Activated naive CD4-positive, alpha-beta T cell treated with anti-CD3 and anti-CD28 coated beads, Interleukin-2, amount 10 ng/mL, durations not matched to agents 7 days and 5 days (primary cell): ENCODE measurements around the gene PLD3.

ENCODE experiments used
- CTCF ChIA-PET: fragments of 350-600 bp; sonication (Branson Sonifier 250); formaldehyde crosslinking; loops from one replicate; lab custom pipeline; 2021; ENCODE audit warnings: antibody characterized with exemption; lab: Charles Lee
- DNase-seq: peaks from one replicate; pipeline ENCODE4 v3.0.0-alpha.2; 2020
- H3K27ac Mint-ChIP-seq: one replicate; pipeline ENCODE4 v1.8.0; 2021; ENCODE audit warnings: mild to moderate bottlenecking, moderate library complexity, mixed read lengths
- H3K27me3 Mint-ChIP-seq: one replicate; pipeline ENCODE4 v1.8.0; 2021; ENCODE audit warnings: mild to moderate bottlenecking, mixed read lengths
- H3K36me3 Mint-ChIP-seq: one replicate; pipeline ENCODE4 v1.8.0; 2021; ENCODE audit warnings: mixed read lengths
- H3K4me1 Mint-ChIP-seq: one replicate; pipeline ENCODE4 v1.8.0; 2021; ENCODE audit warnings: mixed read lengths
- H3K4me3 Mint-ChIP-seq: one replicate; pipeline ENCODE4 v1.8.0; 2021; ENCODE audit warnings: mild to moderate bottlenecking, moderate library complexity, mixed read lengths
- H3K9me3 Mint-ChIP-seq: one replicate; pipeline ENCODE4 v1.8.0; 2021; ENCODE audit warnings: mixed read lengths

The PLD3 gene

DNA sequence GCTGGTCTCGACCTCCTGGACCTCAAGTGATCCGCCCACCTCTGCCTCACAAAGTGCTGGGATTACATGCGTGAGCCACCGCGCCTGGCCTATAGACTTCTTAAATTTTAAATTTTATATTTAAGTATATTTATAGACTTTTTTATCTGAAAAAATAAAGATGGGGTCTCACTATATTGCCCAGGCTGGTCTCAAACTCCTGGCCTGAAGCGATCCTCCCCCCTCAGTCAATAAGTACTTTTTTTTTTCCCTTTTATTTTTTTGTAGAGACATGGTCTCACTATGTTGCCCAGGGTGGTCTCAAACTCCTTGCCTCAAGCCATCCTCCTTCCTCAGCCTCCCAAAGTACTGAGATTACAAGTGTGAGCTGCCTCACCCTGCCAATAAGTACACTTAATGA, 75.4 kb downstream of the PLD3 start:
- no peak for DNase-seq
- H3K36me3 Mint-ChIP-seq: peaks cover 16% of the 10 kb centered on the region
- H3K4me1 Mint-ChIP-seq: peaks cover 44% of the 10 kb centered on the region
- peak overlapping the region; percentile 80 for H3K4me3 Mint-ChIP-seq
- CTCF ChIA-PET: interaction anchor here (0.6 kb wide), 1 partner anchor 118 kb away, joined by 3 read pairs; no protein-coding TSS in a partner anchor
- no peaks in the 10 kb centered on the region for H3K9me3 Mint-ChIP-seq
- peaks cover 14% of the 10 kb centered on the region for H3K27me3 Mint-ChIP-seq
- H3K27ac Mint-ChIP-seq: no peak overlapping the region

DNA sequence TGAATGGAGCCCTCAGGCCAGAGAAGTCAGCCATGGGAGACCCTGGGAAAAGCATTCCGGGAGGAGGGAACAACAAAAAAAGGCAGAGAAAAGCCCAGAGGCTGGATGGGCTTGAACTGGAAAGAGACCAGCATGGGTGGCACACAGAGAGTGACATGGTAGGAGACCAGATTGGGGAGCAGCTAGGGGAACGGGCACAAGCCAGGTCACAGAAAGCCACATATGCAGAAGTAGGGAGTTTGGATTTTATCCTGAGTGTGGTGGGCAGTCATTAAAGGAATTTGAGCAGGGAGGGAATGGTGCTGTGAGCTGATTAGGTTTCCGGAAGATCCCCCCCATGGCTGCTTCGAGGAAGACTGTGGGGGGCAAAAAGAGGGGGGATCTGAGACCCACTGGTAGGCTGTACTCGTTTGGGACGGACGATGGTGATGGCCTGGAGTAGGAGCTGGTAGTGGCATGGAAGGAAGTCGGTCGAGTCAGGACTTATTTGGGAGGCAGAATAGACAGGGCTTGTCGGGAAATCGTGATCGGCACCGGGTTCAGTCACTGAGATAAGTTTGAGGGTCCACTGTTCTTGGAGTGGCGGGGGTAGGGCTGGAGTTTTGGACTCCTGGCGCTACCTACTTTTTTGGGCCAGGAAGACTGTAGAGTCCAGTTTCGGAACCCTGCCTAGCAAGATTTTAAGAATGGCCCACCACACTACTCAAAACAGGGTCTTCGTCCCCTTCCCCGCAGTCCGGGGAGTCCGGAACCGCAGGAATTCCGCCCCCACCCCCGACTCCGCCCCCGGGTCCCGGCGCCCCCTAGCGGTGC, 76.3 kb downstream of the PLD3 start:
- H3K27ac Mint-ChIP-seq: peak overlapping the region; percentile 90
- DNase-seq: peak; percentile 35
- peaks cover 15% of the 10 kb centered on the region for H3K36me3 Mint-ChIP-seq
- H3K4me3 Mint-ChIP-seq: peak overlapping the region; percentile 80
- H3K9me3 Mint-ChIP-seq: no peaks in the 10 kb centered on the region
- CTCF ChIA-PET: interaction anchor here (0.6 kb wide), 1 partner anchor 119 kb away, joined by 3 read pairs; no protein-coding TSS in a partner anchor
- H3K27me3 Mint-ChIP-seq: peaks cover 14% of the 10 kb centered on the region
- H3K4me1 Mint-ChIP-seq: peaks cover 43% of the 10 kb centered on the region

DNA sequence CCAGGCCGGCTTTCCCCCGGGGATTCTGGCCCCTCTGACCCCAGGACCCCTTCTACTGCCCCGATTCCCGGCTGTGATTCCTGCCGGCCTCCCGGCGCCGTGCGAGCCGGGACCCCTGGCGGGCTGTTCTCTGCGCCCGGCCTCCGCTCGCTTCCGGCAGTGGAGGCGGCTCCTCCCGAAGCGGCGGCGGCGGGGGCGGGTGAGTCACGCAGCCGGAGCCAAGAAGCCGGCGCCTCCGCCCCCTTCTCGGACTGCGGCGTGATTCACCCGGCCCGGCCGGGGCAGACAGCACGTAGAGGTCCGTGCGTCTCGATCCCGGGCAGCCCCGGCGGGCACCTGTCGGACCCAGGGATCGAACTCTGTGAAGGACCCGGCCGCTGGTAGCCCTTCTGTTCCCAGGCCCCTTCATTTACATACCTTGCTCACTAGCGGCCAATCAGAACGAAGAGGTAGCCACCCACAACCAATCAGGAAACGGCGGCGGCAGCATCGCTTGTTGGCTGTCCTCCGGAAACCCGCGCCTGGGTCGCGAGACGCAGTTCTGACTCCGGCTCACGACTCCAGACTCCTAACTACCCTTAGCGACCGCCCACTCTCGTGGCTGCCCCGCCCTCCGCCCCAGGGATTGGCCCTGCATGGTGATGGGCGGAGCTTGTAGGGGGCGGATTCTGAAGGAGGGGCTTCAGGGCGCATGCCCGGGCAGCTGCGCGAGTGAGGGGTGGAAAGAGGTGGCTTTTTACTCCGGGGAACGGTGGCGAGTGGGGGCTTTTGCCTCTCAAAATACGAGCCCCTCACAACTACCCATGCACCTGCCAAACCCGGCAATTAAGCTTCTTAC, 77.2 kb downstream of the PLD3 start, which contains the start of gene SERTAD1:
Gene SERTAD1, minus strand, starts transcription at position 543 of the 838 bp plus-strand sequence. CDS start 2,446 bp downstream, outside the sequence.
- CTCF ChIA-PET: interaction anchor here (0.7 to 1.2 kb wide), 3 partner anchors 16 to 120 kb away, joined by 3 read pairs; no protein-coding TSS in a partner anchor
- Mint-ChIP-seq H3K27me3 (peaks cover 14% of the 10 kb centered on the region), H3K9me3 (no peaks in the 10 kb centered on the region), H3K36me3 (peaks cover 15% of the 10 kb centered on the region), H3K4me1 (peaks cover 40% of the 10 kb centered on the region), H3K27ac (peak within 1 kb of the TSS; percentile 90), H3K4me3 (peak within 1 kb of the TSS; percentile 80)
- peak; percentile 100 for DNase-seq
